Stimulated activated naive CD4-positive, alpha-beta T cell (primary cell): ENCODE measurements around the gene VHLL.

ENCODE experiments used
- DNase-seq, 6 experiments: peaks; one replicate each; lab custom pipeline; 2025; lab: John Stamatoyannopoulos, UW

The VHLL gene

GRCh38 chr1:156291226-156292061, 7.7 kb downstream of the VHLL start:
- DNase-seq = peak in 1 of 6 experiments; percentile 5

- DNase-seq = no peak
These were observed 9.2 kb downstream of the VHLL start for GRCh38 chr1:156289857-156290256.

- no peak for DNase-seq
These were observed 13.0 kb downstream of the VHLL start for GRCh38 chr1:156286061-156286460.

GRCh38 chr1:156285437-156285836, 13.7 kb downstream of the VHLL start:
- DNase-seq = no peak

- DNase-seq = no peak
These were observed 14.3 kb downstream of the VHLL start for GRCh38 chr1:156284757-156285156.

GRCh38 chr1:156284112-156284511, 15.0 kb downstream of the VHLL start, which contains the start of gene TMEM79:
TMEM79 (plus strand) TSS chr1:156284325; CDS start chr1:156285227, 902 bp downstream.
- DNase-seq = no peak

- DNase-seq = no peak
These were observed 15.6 kb downstream of the VHLL start for GRCh38 chr1:156283521-156283920.

GRCh38 chr1:156282479-156283222, 16.5 kb downstream of the VHLL start, which contains the start of gene SMG5:
SMG5 (minus strand) TSS chr1:156282825; CDS start chr1:156282680, 145 bp downstream.
- peak; percentile 91 to 97 (median 94) for DNase-seq

GRCh38 chr1:156281693-156282478, 17.2 kb downstream of the VHLL start:
- DNase-seq = peak in 1 of 6 experiments; percentile 4

GRCh38 chr1:156281281-156281680, 17.8 kb downstream of the VHLL start:
- DNase-seq = no peak

- no peak for DNase-seq
These were observed 19.3 kb downstream of the VHLL start for GRCh38 chr1:156279837-156280236.

- DNase-seq = no peak
These were observed 22.1 kb downstream of the VHLL start for GRCh38 chr1:156276966-156277381.

GRCh38 chr1:156276532-156276931, 22.6 kb downstream of the VHLL start:
- DNase-seq = no peak

- DNase-seq = no peak
These were observed 28.8 kb downstream of the VHLL start for GRCh38 chr1:156270314-156270713.

- no peak for DNase-seq
These were observed 30.8 kb downstream of the VHLL start for GRCh38 chr1:156268336-156268735.

- DNase-seq = no peak
These were observed 33.1 kb downstream of the VHLL start for GRCh38 chr1:156266051-156266450.

- no peak for DNase-seq
These were observed 35.8 kb downstream of the VHLL start for GRCh38 chr1:156263288-156263655.

- DNase-seq = no peak
These were observed 36.4 kb downstream of the VHLL start for GRCh38 chr1:156262461-156263287.

- no peak for DNase-seq
These were observed 38.2 kb downstream of the VHLL start for GRCh38 chr1:156260896-156261295.

- no peak for DNase-seq
These were observed 39.3 kb downstream of the VHLL start for GRCh38 chr1:156259805-156260204.

GRCh38 chr1:156258859-156259258, 40.2 kb downstream of the VHLL start:
- DNase-seq = no peak
